ENCODE data around the gene TGM2.

Gene TGM2

GRCh38 chr20:38175304-38176180 is 10.5 kb upstream of the TGM2 start:
- DNase-seq (ENCODE audit: low spot score): no peak

- DNase-seq (ENCODE audit: low spot score): no peak
These were observed 8.4 kb upstream of the TGM2 start for GRCh38 chr20:38173237-38174156.

GRCh38 chr20:38172408-38172807 is 7.3 kb upstream of the TGM2 start:
- no peak for DNase-seq (ENCODE audit: low spot score)

GRCh38 chr20:38171675-38172043 is 6.6 kb upstream of the TGM2 start:
- DNase-seq (ENCODE audit: low spot score): no peak

GRCh38 chr20:38170826-38171674 is 6.0 kb upstream of the TGM2 start:
- no peak for DNase-seq (ENCODE audit: low spot score)

- no peak for DNase-seq (ENCODE audit: low spot score)
These were observed 5.3 kb upstream of the TGM2 start for GRCh38 chr20:38170219-38170825.

GRCh38 chr20:38169636-38170193 is 4.6 kb upstream of the TGM2 start:
- no peak for DNase-seq (ENCODE audit: low spot score)

GRCh38 chr20:38168791-38169589 is 3.9 kb upstream of the TGM2 start:
- no peak for DNase-seq (ENCODE audit: low spot score)

GRCh38 chr20:38167851-38168760 is 3.0 kb upstream of the TGM2 start:
- no peak for DNase-seq (ENCODE audit: low spot score)

- DNase-seq (ENCODE audit: low spot score): no peak
These were observed 2.3 kb upstream of the TGM2 start for GRCh38 chr20:38167328-38167850.

GRCh38 chr20:38166703-38167233 is 1.7 kb upstream of the TGM2 start:
- no peak for DNase-seq (ENCODE audit: low spot score)

GRCh38 chr20:38165966-38166702 is 1.1 kb upstream of the TGM2 start:
- DNase-seq (ENCODE audit: low spot score): no peak

GRCh38 chr20:38164624-38165088 is 414 bp downstream of the TGM2 start:
- no peak for DNase-seq (ENCODE audit: low spot score)

GRCh38 chr20:38164069-38164468 is 1.0 kb downstream of the TGM2 start:
- DNase-seq (ENCODE audit: low spot score): no peak

- no peak for DNase-seq (ENCODE audit: low spot score)
These were observed 1.9 kb downstream of the TGM2 start for GRCh38 chr20:38162878-38163875.

GRCh38 chr20:38162149-38162548 is 2.9 kb downstream of the TGM2 start:
- DNase-seq (ENCODE audit: low spot score): no peak

GRCh38 chr20:38161412-38161774 is 3.7 kb downstream of the TGM2 start:
- DNase-seq (ENCODE audit: low spot score): no peak
